ENCODE data around the gene ANO7. TPM values are rescaled to one million over a fixed set of nuclear protein-coding genes. Genes with fewer than 3 reads are reported as not detected.

ANO7 gene
- total RNA-seq, 4 donors from 2014 or later: 0.59 TPM; not detected in 3

DNA sequence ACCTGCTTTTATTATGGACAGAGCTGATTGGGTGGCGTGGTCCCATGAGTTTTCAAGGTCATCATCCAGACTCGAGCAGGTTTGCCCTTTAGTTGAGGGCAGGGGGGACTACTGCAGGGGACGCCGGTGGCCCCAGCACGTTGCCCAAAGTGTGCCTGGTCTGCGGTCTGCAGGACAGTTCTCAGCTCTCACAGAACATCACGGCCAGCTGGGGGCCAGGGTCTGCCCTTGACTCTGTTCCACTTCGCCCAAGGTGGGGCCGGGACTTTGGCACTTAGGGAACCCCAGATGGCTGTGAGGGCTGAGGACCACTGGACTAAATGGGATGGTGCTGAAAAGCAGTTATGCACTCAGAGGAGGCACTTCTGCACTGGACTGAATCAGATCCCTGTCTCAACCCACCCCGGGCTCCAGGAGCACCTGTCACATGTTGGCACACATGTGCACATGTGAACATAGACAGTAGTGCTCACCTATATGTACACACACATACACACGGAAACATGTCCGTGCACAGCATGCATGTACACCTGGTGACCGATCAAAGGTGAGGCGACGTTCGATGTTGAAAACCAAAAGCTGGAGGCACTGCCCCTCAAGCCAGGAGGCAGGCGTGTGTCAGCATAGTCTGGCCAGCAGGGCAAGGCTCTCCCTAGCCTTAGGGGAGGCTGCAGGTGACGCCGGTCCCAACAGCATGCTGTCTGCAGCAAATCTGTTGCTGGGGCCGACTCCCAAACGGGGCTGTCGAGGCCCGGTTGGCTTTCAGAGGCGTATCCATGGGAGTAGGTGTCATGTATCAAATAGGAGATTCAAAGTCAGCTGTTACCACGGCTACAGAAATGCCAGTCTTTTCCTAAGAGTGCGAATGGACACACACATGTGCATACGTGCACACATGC is 10.2 kb downstream of the ANO7 start:
- intact Hi-C loops (cut with DNase I): no loop called here
- H3K9me3 ChIP-seq: no peaks in the 10 kb centered on the region
- no peak for DNase-seq
- no peaks in the 10 kb centered on the region for H3K27me3 ChIP-seq
- WGBS, 2 donors: 53 to 67% methylated on average over 8 to 11 of the region's 27 CpGs
- H3K36me3 ChIP-seq: no peaks in the 10 kb centered on the region
- no peak overlapping the region for H3K27ac ChIP-seq
- H3K4me3 ChIP-seq: no peak overlapping the region
- H3K4me1 ChIP-seq: peaks cover 0 to 5% (median 0%) of the 10 kb centered on the region in 3 donors
- TF ChIP-seq, protein P1, sequence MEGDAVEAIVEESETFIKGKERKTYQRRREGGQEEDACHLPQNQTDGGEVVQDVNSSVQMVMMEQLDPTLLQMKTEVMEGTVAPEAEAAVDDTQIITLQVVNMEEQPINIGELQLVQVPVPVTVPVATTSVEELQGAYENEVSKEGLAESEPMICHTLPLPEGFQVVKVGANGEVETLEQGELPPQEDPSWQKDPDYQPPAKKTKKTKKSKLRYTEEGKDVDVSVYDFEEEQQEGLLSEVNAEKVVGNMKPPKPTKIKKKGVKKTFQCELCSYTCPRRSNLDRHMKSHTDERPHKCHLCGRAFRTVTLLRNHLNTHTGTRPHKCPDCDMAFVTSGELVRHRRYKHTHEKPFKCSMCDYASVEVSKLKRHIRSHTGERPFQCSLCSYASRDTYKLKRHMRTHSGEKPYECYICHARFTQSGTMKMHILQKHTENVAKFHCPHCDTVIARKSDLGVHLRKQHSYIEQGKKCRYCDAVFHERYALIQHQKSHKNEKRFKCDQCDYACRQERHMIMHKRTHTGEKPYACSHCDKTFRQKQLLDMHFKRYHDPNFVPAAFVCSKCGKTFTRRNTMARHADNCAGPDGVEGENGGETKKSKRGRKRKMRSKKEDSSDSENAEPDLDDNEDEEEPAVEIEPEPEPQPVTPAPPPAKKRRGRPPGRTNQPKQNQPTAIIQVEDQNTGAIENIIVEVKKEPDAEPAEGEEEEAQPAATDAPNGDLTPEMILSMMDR (IDR thresholded peaks at IDR 0.05): no peak
- TF ChIP-seq POLR2A (IDR thresholded peaks at IDR 0.05): no peak

DNA sequence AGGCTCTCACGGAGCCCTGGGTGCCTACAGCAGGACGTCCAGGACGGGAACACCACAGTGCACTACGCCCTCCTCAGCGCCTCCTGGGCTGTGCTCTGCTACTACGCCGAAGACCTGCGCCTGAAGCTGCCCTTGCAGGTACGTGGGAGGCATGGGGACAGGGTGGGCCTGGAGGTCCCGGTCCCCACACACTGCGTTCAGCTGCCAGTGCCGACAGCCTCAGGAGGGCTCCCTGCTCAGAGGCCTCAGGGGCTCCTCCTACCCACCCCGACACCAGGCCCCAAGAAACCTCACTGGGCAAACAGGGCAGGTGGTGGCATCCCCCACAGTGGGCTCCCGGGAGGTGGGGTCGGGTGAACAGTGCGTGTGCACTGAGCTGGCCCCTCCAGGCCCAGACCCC is 10.8 kb downstream of the ANO7 start:
- intact Hi-C loops (cut with DNase I): no loop called here
- H3K4me3 ChIP-seq: no peak overlapping the region
- DNase-seq: no peak
- no peak overlapping the region for H3K27ac ChIP-seq
- no peaks in the 10 kb centered on the region for H3K27me3 ChIP-seq
- peaks cover 0 to 5% (median 0%) of the 10 kb centered on the region in 3 donors for H3K4me1 ChIP-seq
- no peaks in the 10 kb centered on the region for H3K36me3 ChIP-seq
- no peaks in the 10 kb centered on the region for H3K9me3 ChIP-seq
- 54% methylated on average over 3 of the region's 16 CpGs; no CpG with 5 or more reads in 1 of the 2 donors for WGBS, 2 donors
- TF ChIP-seq, protein P1 (IDR thresholded peaks at IDR 0.05): no peak
- no peak for TF ChIP-seq POLR2A (IDR thresholded peaks at IDR 0.05)

GRCh38 chr2:241199897-241200821 is 11.7 kb downstream of the ANO7 start:
- H3K9me3 ChIP-seq: no peaks in the 10 kb centered on the region
- intact Hi-C loops (cut with DNase I): no loop called here
- no peak overlapping the region for H3K4me3 ChIP-seq
- WGBS, 2 donors: 51 to 96% methylated on average over 7 to 23 of the region's 42 CpGs
- H3K27ac ChIP-seq: no peak overlapping the region
- peaks cover 0 to 5% (median 0%) of the 10 kb centered on the region in 3 donors for H3K4me1 ChIP-seq
- no peak for DNase-seq
- no peaks in the 10 kb centered on the region for H3K36me3 ChIP-seq
- TF ChIP-seq POLR2A (IDR thresholded peaks at IDR 0.05): no peak
- TF ChIP-seq, protein P1 (IDR thresholded peaks at IDR 0.05): no peak
- no peaks in the 10 kb centered on the region for H3K27me3 ChIP-seq

DNA sequence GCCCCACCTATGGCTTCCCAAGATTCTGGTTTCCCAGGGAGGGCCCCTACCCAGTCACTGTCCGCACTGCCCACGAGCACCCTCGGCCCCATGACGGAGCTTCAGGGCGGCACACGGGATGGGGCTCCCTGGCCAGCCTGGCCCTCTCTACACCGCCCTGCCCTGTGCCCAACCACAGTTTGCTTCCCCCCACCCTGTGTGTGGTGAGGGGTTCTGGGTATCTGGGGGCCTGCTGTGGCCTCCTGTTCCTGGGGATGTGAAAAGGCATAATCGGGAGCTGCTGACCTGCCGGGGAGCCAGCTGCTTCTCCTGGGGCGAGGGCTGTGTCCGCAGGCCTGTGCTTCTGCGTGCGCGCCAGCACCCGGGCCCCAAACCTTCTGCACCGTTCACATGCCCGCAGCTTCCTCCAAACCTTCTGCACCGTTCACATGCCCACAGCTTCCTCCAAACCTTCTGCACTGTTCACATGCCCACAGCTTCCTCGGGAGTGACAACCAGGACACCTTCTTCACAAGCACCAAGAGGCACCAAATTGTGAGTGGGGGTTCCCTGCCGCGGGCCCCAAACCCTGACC is 12.4 kb downstream of the ANO7 start:
- no peaks in the 10 kb centered on the region for H3K9me3 ChIP-seq
- peaks cover 0 to 5% (median 0%) of the 10 kb centered on the region in 3 donors for H3K4me1 ChIP-seq
- WGBS, 2 donors: 62 to 97% methylated on average over 6 to 7 of the region's 21 CpGs
- DNase-seq: no peak
- no peak overlapping the region for H3K4me3 ChIP-seq
- no peak overlapping the region for H3K27ac ChIP-seq
- no peaks in the 10 kb centered on the region for H3K36me3 ChIP-seq
- intact Hi-C loops (cut with DNase I): no loop called here
- H3K27me3 ChIP-seq: no peaks in the 10 kb centered on the region
- no peak for TF ChIP-seq POLR2A (IDR thresholded peaks at IDR 0.05)
- TF ChIP-seq, protein P1 (IDR thresholded peaks at IDR 0.05): no peak
